ENCODE results near the gene RAB11FIP4. TPM values are rescaled to one million over a fixed set of nuclear protein-coding genes. Genes with fewer than 3 reads are reported as not detected.
A peak's percentile ranks its signal among the peaks of the same experiment; 100 is the strongest.

Gene RAB11FIP4
- total RNA-seq, 1 experiment from 2014 or later, result 54.9 TPM

DNA sequence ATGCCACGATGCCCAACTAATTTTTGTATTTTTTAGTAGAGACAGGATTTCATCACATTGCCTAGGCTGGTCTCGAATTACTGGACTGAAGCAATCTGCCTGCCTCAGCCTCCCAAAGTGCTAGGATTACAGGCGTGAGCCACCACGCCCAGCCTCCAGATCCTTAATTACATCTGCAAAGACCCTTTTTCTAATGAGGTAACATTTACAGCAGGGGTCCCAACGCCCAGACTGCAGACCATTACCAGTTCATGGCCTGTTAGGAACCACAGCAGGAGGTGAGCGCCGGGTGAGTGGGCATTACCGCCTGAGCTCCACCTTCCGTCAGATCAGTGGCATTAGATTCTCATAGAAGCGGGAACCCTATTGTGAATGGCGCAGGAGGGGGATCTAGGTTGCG lies 4.0 kb upstream of the RAB11FIP4 start:
- H3K27me3 Mint-ChIP-seq (ENCODE audit: low read depth), result peaks cover 27% of the 10 kb centered on the region
- CTCF ChIA-PET, result no interaction called here
- no peak overlapping the region for H3K27ac Mint-ChIP-seq
- no peak for ATAC-seq
- DNase-seq (ENCODE audit: low spot score), result no peak
- H3K36me3 Mint-ChIP-seq, result no peaks in the 10 kb centered on the region
- no peaks in the 10 kb centered on the region for H3K9me3 Mint-ChIP-seq
- H3K4me1 Mint-ChIP-seq, result peaks cover 13% of the 10 kb centered on the region
- no peak overlapping the region for H3K4me3 Mint-ChIP-seq
- no peak for TF ChIP-seq GABPB1 (CRISPR knock-in tag; IDR thresholded peaks at IDR 0.05)
- POLR2A ChIA-PET, result no interaction called here

DNA sequence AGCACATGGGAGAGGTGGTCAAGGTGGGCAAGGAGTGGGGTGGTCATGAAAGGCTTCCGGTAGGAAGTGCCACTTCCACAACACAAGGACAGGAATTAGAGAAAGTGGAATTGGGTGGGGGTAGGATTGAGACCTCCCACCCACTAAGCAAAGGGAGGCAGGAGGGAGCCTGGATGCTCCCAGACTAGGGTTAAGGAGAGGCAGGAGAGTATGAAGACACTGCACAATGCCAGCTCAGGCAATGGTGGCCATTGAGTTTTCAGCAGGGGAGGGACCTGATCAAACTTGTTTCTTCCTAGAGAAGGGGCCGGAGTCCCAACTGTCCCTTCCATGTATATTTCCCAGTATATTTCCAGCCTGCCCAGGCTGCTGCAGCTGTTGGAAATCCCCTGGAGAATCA lies 3.1 kb upstream of the RAB11FIP4 start:
- no peak for DNase-seq (ENCODE audit: low spot score)
- no peak overlapping the region for H3K27ac Mint-ChIP-seq
- H3K9me3 Mint-ChIP-seq, result no peaks in the 10 kb centered on the region
- no peak for ATAC-seq
- CTCF ChIA-PET, result interaction anchor here (1.4 to 3.6 kb wide), 13 partner anchors 12 to 454 kb away, joined by 4 to 38 read pairs (median 13); no protein-coding TSS in a partner anchor
- TF ChIP-seq SMAD3 (CRISPR knock-in tag; IDR thresholded peaks at IDR 0.05; ENCODE audit: borderline replicate concordance), result no peak
- no peak for TF ChIP-seq GABPB1 (CRISPR knock-in tag; IDR thresholded peaks at IDR 0.05)
- TF ChIP-seq, protein P1, sequence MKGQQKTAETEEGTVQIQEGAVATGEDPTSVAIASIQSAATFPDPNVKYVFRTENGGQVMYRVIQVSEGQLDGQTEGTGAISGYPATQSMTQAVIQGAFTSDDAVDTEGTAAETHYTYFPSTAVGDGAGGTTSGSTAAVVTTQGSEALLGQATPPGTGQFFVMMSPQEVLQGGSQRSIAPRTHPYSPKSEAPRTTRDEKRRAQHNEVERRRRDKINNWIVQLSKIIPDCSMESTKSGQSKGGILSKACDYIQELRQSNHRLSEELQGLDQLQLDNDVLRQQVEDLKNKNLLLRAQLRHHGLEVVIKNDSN (CRISPR knock-in tag; IDR thresholded peaks at IDR 0.05), result no peak
- H3K4me3 Mint-ChIP-seq, result no peak overlapping the region
- no peaks in the 10 kb centered on the region for H3K36me3 Mint-ChIP-seq
- H3K27me3 Mint-ChIP-seq (ENCODE audit: low read depth), result peaks cover 36% of the 10 kb centered on the region
- peaks cover 14% of the 10 kb centered on the region for H3K4me1 Mint-ChIP-seq
- POLR2A ChIA-PET, result no interaction called here

DNA sequence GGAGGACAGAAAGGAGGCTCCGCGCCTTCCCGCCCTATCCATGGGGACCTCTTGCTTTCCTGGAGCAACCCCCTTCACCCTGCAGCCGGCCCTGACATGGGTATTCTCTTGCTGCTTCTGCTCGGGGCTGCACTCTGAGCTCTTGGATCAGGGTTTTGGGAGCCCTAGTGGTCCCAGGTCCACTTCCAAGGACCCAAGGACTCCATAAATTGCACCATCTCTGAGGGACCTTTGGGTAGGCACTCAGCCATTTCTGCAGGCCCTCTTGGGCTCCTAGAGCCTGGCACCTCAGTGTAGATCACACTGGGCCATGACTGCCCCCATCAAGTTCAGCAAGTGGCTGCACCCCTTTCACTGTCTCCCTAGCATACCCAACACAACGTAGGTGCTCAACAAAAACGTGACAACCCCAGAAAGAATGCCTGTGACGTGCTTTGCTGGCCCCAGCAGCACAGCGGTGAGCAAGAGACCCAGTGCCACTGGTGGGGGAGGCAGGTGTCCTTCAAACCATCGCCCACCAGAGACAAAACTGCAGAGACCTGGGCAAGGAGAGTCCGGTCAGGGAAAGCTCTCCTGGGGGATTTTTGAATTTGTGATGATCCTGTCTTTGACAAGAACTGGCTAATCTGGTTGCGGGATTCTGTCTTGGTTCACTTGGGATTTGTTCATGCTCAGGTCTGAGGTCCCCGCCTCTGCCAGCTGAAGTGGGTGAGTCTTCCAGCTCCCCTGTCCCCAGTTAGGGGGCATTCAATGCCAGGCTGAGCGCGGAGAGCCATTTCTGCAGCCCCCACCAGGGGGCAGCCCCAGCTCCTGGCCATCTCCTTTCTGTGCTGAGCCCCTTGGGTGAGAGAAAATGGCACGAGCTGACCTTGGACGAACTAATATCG lies 2.5 kb upstream of the RAB11FIP4 start:
- peak; percentile 51 for ATAC-seq
- Mint-ChIP-seq H3K4me1 (peaks cover 14% of the 10 kb centered on the region), H3K36me3 (no peaks in the 10 kb centered on the region), H3K27ac (no peak overlapping the region), H3K4me3 (peak overlapping the region; percentile 76; the same call in 1 of the 2 replicates), H3K27me3 (ENCODE audit: low read depth) (peaks cover 40% of the 10 kb centered on the region), H3K9me3 (no peaks in the 10 kb centered on the region)
- TF ChIP-seq ZNF317 (CRISPR knock-in tag; IDR thresholded peaks at IDR 0.05; ENCODE audit: borderline replicate concordance, low read depth), result no peak
- TF ChIP-seq, protein P2, sequence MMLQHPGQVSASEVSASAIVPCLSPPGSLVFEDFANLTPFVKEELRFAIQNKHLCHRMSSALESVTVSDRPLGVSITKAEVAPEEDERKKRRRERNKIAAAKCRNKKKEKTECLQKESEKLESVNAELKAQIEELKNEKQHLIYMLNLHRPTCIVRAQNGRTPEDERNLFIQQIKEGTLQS (CRISPR knock-in tag; conservative IDR thresholded peaks at IDR 0.05), result no peak
- TF ChIP-seq, protein P3, sequence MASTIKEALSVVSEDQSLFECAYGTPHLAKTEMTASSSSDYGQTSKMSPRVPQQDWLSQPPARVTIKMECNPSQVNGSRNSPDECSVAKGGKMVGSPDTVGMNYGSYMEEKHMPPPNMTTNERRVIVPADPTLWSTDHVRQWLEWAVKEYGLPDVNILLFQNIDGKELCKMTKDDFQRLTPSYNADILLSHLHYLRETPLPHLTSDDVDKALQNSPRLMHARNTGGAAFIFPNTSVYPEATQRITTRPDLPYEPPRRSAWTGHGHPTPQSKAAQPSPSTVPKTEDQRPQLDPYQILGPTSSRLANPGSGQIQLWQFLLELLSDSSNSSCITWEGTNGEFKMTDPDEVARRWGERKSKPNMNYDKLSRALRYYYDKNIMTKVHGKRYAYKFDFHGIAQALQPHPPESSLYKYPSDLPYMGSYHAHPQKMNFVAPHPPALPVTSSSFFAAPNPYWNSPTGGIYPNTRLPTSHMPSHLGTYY (CRISPR knock-in tag; IDR thresholded peaks at IDR 0.05), result no peak
- TF ChIP-seq ATF1 (CRISPR knock-in tag; IDR thresholded peaks at IDR 0.05), result no peak
- TF ChIP-seq, protein P4, sequence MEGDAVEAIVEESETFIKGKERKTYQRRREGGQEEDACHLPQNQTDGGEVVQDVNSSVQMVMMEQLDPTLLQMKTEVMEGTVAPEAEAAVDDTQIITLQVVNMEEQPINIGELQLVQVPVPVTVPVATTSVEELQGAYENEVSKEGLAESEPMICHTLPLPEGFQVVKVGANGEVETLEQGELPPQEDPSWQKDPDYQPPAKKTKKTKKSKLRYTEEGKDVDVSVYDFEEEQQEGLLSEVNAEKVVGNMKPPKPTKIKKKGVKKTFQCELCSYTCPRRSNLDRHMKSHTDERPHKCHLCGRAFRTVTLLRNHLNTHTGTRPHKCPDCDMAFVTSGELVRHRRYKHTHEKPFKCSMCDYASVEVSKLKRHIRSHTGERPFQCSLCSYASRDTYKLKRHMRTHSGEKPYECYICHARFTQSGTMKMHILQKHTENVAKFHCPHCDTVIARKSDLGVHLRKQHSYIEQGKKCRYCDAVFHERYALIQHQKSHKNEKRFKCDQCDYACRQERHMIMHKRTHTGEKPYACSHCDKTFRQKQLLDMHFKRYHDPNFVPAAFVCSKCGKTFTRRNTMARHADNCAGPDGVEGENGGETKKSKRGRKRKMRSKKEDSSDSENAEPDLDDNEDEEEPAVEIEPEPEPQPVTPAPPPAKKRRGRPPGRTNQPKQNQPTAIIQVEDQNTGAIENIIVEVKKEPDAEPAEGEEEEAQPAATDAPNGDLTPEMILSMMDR (IDR thresholded peaks at IDR 0.05), result peak; percentile 67
- ChIA-PET POLR2A (interaction anchor here (0.8 to 1.0 kb wide), 2 partner anchors 36 to 171 kb away, joined by 3 read pairs; no protein-coding TSS in a partner anchor), CTCF (interaction anchor here (0.6 to 3.6 kb wide), 54 partner anchors 9 to 454 kb away, joined by 3 to 42 read pairs (median 6); partner anchors contain the start of gene RNF135)
- DNase-seq (ENCODE audit: low spot score), result peak; percentile 68

DNA sequence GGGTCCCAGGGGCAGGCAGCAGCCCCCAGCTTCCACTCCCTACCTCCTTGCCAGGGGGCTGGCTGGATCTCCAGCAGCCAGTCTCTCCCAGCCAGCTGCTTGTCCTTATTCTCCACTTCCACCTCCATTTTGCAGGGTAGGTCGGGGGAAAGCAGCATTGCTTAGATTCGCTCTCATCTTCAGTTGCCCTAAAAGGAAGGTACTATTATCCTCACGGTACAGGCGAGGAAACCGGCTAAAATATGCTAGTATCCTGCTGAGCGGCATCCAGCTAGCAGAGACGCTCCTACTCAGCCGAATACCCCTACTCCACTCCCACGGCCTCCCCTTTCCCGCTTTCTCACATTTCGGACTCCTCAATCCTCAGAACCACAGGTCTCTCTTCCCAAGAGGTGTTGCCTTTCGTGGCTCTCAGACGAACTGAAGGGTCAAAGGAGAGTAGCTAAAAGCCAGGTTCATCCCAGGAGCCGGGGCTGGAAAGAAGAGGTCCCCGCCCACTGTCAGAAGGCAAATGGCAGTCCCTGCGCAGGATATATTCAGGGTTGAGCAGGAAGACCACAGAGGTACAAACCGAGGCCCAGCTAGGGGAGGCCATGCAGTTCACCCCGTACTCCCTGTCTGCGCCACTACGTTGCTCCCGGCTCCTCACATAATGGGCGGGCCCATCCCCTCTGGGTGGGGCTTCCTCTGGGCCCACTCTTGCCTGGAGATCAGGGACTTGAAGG lies 1.7 kb upstream of the RAB11FIP4 start:
- Mint-ChIP-seq H3K36me3 (no peaks in the 10 kb centered on the region), H3K4me3 (peak overlapping the region; percentile 76), H3K27me3 (ENCODE audit: low read depth) (peaks cover 43% of the 10 kb centered on the region), H3K27ac (no peak overlapping the region), H3K9me3 (no peaks in the 10 kb centered on the region), H3K4me1 (peaks cover 14% of the 10 kb centered on the region)
- no peak for DNase-seq (ENCODE audit: low spot score)
- ChIA-PET POLR2A (interaction anchor here (0.8 to 1.0 kb wide), 2 partner anchors 36 to 171 kb away, joined by 3 read pairs; no protein-coding TSS in a partner anchor), CTCF (interaction anchor here (0.6 to 3.6 kb wide), 53 partner anchors 8 to 1196 kb away, joined by 3 to 42 read pairs (median 6); partner anchors contain the start of gene RNF135)
- ATAC-seq, result 0 out of 2 replicates have a peak, but pooled peaks have one; percentile 3
- no peak for TF ChIP-seq NR1H2 (CRISPR knock-in tag; IDR thresholded peaks at IDR 0.05)
- TF ChIP-seq, protein P3 (CRISPR knock-in tag; IDR thresholded peaks at IDR 0.05), result no peak

All from WTC11 (cell line).